GM18507 (cell line): ENCODE results near the gene ECHDC1.

Source experiments
- DNase-seq: peaks from one replicate; pipeline ENCODE4 v3.0.0; 2011; ENCODE audit warnings: low read depth; ENCODE audit not compliant: insufficient read length; ENCODE audit errors: extremely low spot score
- FAIRE-seq: peaks from 2 replicates; lab custom pipeline; 2011; peaks lifted over from hg19 to GRCh38; lab: Jason Lieb, UNC

The ECHDC1 gene

GRCh38 chr6:127297502-127298070 lies 45.8 kb downstream of the ECHDC1 start:
- FAIRE-seq: no peak
- no peak for DNase-seq

GRCh38 chr6:127291495-127291894 lies 51.9 kb downstream of the ECHDC1 start:
- FAIRE-seq: peak; percentile 78
- no peak for DNase-seq

- no peak for DNase-seq
- no peak for FAIRE-seq
These were observed 52.8 kb downstream of the ECHDC1 start for GRCh38 chr6:127290391-127291265.

- FAIRE-seq: no peak
- DNase-seq: no peak
These were observed 53.5 kb downstream of the ECHDC1 start for GRCh38 chr6:127289934-127290333.

- DNase-seq (no peak), FAIRE-seq (no peak)
These were observed 54.7 kb downstream of the ECHDC1 start for GRCh38 chr6:127288705-127289104.

GRCh38 chr6:127282184-127282583 lies 61.2 kb downstream of the ECHDC1 start:
- FAIRE-seq: no peak

GRCh38 chr6:127279815-127280214 lies 63.6 kb downstream of the ECHDC1 start:
- FAIRE-seq (peak; percentile 78), DNase-seq (no peak)

More at GRCh38 chr6:127282184-127282583, 61.2 kb downstream of the ECHDC1 start:
- no peak for DNase-seq

- DNase-seq: no peak
- FAIRE-seq: no peak
These were observed 65.2 kb downstream of the ECHDC1 start for GRCh38 chr6:127277878-127278843.

GRCh38 chr6:127276331-127276730 lies 67.1 kb downstream of the ECHDC1 start:
- no peak for DNase-seq
- no peak for FAIRE-seq

GRCh38 chr6:127273499-127273898 lies 69.9 kb downstream of the ECHDC1 start:
- DNase-seq: no peak
- FAIRE-seq: no peak

GRCh38 chr6:127272576-127272975 lies 70.8 kb downstream of the ECHDC1 start:
- FAIRE-seq (no peak), DNase-seq (no peak)

GRCh38 chr6:127267646-127268625 lies 75.5 kb downstream of the ECHDC1 start:
- FAIRE-seq (peak; percentile 33), DNase-seq (no peak)

- FAIRE-seq (peak; percentile 79), DNase-seq (peak; percentile 42)
These were observed 76.3 kb downstream of the ECHDC1 start for GRCh38 chr6:127266892-127267645.

GRCh38 chr6:127266178-127266891 lies 77.1 kb downstream of the ECHDC1 start, which contains the start of gene RNF146:
RNF146 (plus strand) TSS chr6:127266864; CDS start chr6:127280339, 13,475 bp downstream.
- FAIRE-seq: peak; percentile 89
- DNase-seq: peak; percentile 65

GRCh38 chr6:127263481-127263880 lies 79.9 kb downstream of the ECHDC1 start:
- FAIRE-seq (no peak), DNase-seq (no peak)

- FAIRE-seq: no peak
- DNase-seq: no peak
These were observed 80.5 kb downstream of the ECHDC1 start for GRCh38 chr6:127262896-127263295.

GRCh38 chr6:127255286-127255685 lies 88.1 kb downstream of the ECHDC1 start:
- FAIRE-seq: no peak

More at GRCh38 chr6:127255286-127255685, 88.1 kb downstream of the ECHDC1 start:
- DNase-seq: no peak
